ENCODE results near the gene DBNDD1. TPM values are rescaled to one million over a fixed set of nuclear protein-coding genes. Genes with fewer than 3 reads are reported as not detected.

The DBNDD1 gene
- total and polyA plus RNA-seq, 4 donors: 0.09 to 1.5 (median 0.82) TPM

DNA sequence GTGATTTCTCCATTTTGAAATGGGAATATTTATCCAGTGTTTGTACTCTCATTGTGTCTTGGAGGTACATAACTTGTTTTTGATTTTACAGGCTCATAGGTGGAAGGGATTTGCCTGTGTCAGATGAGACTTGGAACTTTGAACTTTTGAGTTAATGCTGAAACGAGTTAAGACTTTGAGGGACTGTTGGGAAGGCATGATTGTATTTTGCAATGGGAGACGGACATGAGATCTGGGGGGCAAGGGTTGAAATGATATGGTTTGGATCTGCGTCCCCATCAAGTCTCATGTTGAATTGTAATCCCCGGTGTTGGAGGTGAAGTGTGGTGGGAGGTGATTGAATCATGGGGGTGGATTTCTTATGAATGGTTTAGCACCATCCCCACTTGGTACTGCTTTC, 36.1 kb upstream of the DBNDD1 start:
- Histone ChIP-seq H3K9me3 (ENCODE audit: control insufficient read depth in 4 of 4, low read length in 3 of 4) (peaks cover 0 to 7% (median 3%) of the 10 kb centered on the region in 4 donors), H3K27ac (ENCODE audit: low read depth in 1 of 2, low read length in 2 of 2) (no peak overlapping the region), H3K4me1 (ENCODE audit: control insufficient read depth in 4 of 4, insufficient read depth in 4 of 4, low read length in 3 of 4) (no peaks in the 10 kb centered on the region), H3K36me3 (ENCODE audit: control insufficient read depth in 4 of 4, insufficient read depth in 3 of 4, low read depth in 1 of 4, low read length in 3 of 4) (no peaks in the 10 kb centered on the region), H3K9ac (ENCODE audit: low read depth in 1 of 2, low read length in 2 of 2) (no peak overlapping the region), H3K27me3 (ENCODE audit: control insufficient read depth in 4 of 4, insufficient read depth in 4 of 4, low read length in 3 of 4) (no peaks in the 10 kb centered on the region), H3K4me3 (ENCODE audit: low read depth in 1 of 3, low read length in 3 of 3) (no peak overlapping the region)
- DNase-seq (ENCODE audit: low spot score): no peak
- 72% methylated on average over 4 of the region's 4 CpGs for WGBS
- TF ChIP-seq SP1 (IDR thresholded peaks at IDR 0.05) (no peak), CTCF (IDR thresholded peaks at IDR 0.05; ENCODE audit: low read depth, low read length, missing input control) (no peak), GABPA (IDR thresholded peaks at IDR 0.05 in 1 of 2, conservative IDR thresholded peaks at IDR 0.05 in 1 of 2) (no peak), RAD21 (IDR thresholded peaks at IDR 0.05) (no peak), HNF4A (conservative IDR thresholded peaks at IDR 0.05) (no peak), YY1 (IDR thresholded peaks at IDR 0.05) (no peak), RXRA (IDR thresholded peaks at IDR 0.05) (no peak), JUND (IDR thresholded peaks at IDR 0.05) (no peak), EGR1 (IDR thresholded peaks at IDR 0.05; ENCODE audit: low read depth in 2 of 2) (no peak), ATF3 (IDR thresholded peaks at IDR 0.05) (no peak), MAX (IDR thresholded peaks at IDR 0.05) (no peak), FOXA1 (IDR thresholded peaks at IDR 0.05) (no peak), FOXA2 (IDR thresholded peaks at IDR 0.05) (no peak), TAF1 (conservative IDR thresholded peaks at IDR 0.05) (no peak), ZBTB33 (IDR thresholded peaks at IDR 0.05) (no peak), HNF4G (IDR thresholded peaks at IDR 0.05) (no peak)
- TF ChIP-seq, protein P1, sequence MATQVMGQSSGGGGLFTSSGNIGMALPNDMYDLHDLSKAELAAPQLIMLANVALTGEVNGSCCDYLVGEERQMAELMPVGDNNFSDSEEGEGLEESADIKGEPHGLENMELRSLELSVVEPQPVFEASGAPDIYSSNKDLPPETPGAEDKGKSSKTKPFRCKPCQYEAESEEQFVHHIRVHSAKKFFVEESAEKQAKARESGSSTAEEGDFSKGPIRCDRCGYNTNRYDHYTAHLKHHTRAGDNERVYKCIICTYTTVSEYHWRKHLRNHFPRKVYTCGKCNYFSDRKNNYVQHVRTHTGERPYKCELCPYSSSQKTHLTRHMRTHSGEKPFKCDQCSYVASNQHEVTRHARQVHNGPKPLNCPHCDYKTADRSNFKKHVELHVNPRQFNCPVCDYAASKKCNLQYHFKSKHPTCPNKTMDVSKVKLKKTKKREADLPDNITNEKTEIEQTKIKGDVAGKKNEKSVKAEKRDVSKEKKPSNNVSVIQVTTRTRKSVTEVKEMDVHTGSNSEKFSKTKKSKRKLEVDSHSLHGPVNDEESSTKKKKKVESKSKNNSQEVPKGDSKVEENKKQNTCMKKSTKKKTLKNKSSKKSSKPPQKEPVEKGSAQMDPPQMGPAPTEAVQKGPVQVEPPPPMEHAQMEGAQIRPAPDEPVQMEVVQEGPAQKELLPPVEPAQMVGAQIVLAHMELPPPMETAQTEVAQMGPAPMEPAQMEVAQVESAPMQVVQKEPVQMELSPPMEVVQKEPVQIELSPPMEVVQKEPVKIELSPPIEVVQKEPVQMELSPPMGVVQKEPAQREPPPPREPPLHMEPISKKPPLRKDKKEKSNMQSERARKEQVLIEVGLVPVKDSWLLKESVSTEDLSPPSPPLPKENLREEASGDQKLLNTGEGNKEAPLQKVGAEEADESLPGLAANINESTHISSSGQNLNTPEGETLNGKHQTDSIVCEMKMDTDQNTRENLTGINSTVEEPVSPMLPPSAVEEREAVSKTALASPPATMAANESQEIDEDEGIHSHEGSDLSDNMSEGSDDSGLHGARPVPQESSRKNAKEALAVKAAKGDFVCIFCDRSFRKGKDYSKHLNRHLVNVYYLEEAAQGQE (IDR thresholded peaks at IDR 0.05): no peak

- no peak for DNase-seq (ENCODE audit: low spot score)
- TF ChIP-seq FOXA1 (IDR thresholded peaks at IDR 0.05): no peak
- TF ChIP-seq TAF1 (conservative IDR thresholded peaks at IDR 0.05): no peak
- TF ChIP-seq ATF3 (IDR thresholded peaks at IDR 0.05): no peak
- no peak for TF ChIP-seq ZBTB33 (IDR thresholded peaks at IDR 0.05)
- no peak for TF ChIP-seq YY1 (IDR thresholded peaks at IDR 0.05)
- TF ChIP-seq HNF4A (conservative IDR thresholded peaks at IDR 0.05): no peak
- no peak overlapping the region for H3K27ac ChIP-seq (ENCODE audit: low read depth in 1 of 2, low read length in 2 of 2)
- H3K9me3 ChIP-seq (ENCODE audit: control insufficient read depth in 4 of 4, low read length in 3 of 4): peaks cover 0 to 7% (median 3%) of the 10 kb centered on the region in 4 donors
- 72% methylated on average over 4 of the region's 4 CpGs for WGBS
- no peak overlapping the region for H3K4me3 ChIP-seq (ENCODE audit: low read depth in 1 of 3, low read length in 3 of 3)
- no peaks in the 10 kb centered on the region for H3K36me3 ChIP-seq (ENCODE audit: control insufficient read depth in 4 of 4, insufficient read depth in 3 of 4, low read depth in 1 of 4, low read length in 3 of 4)
- H3K4me1 ChIP-seq (ENCODE audit: control insufficient read depth in 4 of 4, insufficient read depth in 4 of 4, low read length in 3 of 4): no peaks in the 10 kb centered on the region
- H3K9ac ChIP-seq (ENCODE audit: low read depth in 1 of 2, low read length in 2 of 2): no peak overlapping the region
- H3K27me3 ChIP-seq (ENCODE audit: control insufficient read depth in 4 of 4, insufficient read depth in 4 of 4, low read length in 3 of 4): no peaks in the 10 kb centered on the region
Measured at GRCh38 chr16:90054554-90054953, 35.3 kb upstream of the DBNDD1 start.
